GM23338 (cell line): ENCODE measurements around the gene FRMD3. TPM values are rescaled to one million over a fixed set of nuclear protein-coding genes. Genes with fewer than 3 reads are reported as not detected.

ENCODE experiments used
- ATAC-seq: fragments of 200-7000 bp; cut with Tn5 transposase; 3 replicates; pipeline ENCODE4 v1.9.1; 2020
- DNase-seq: peaks from one replicate; pipeline ENCODE4 v3.0.0-alpha.2; 2015; ENCODE audit warnings: low spot score
- H2AFZ ChIP-seq: fragments of 200-600 bp; sonication (generic); 2 replicates; pipeline ENCODE4 v1.8.0; 2016; ENCODE audit warnings: antibody characterized with exemption, mild to moderate bottlenecking, moderate library complexity
- H3F3A ChIP-seq: fragments of 200-600 bp; sonication (generic); replicated peaks from 2 replicates; pipeline ENCODE4 v1.8.0; 2017; ENCODE audit warnings: antibody characterized with exemption, mixed run types, low read depth
- H3K27ac ChIP-seq: fragments of 200-600 bp; sonication (generic); 2 replicates; pipeline ENCODE4 v1.6.1; 2016; ENCODE audit warnings: low read depth
- H3K27me3 ChIP-seq: fragments of 200-600 bp; sonication (generic); 2 replicates; pipeline ENCODE4 v1.8.0; 2016; ENCODE audit warnings: mild to moderate bottlenecking, mixed run types, moderate library complexity; ENCODE audit not compliant: insufficient read depth
- H3K36me3 ChIP-seq: fragments of 200-600 bp; sonication (generic); 2 replicates; pipeline ENCODE4 v1.8.0; 2016; ENCODE audit warnings: mild to moderate bottlenecking; ENCODE audit not compliant: insufficient read depth
- H3K4me1 ChIP-seq: fragments of 200-600 bp; sonication (generic); 2 replicates; pipeline ENCODE4 v1.8.0; 2016; ENCODE audit warnings: mild to moderate bottlenecking, moderate library complexity; ENCODE audit not compliant: insufficient read depth
- H3K4me2 ChIP-seq: fragments of 200-600 bp; sonication (generic); 2 replicates; pipeline ENCODE4 v1.7.1; 2017; ENCODE audit warnings: mixed run types
- H3K4me3 ChIP-seq: fragments of 200-600 bp; sonication (generic); 2 replicates; pipeline ENCODE4 v1.6.1; 2016; ENCODE audit warnings: mixed run types
- H3K79me2 ChIP-seq: fragments of 200-600 bp; sonication (generic); replicated peaks from 2 replicates; pipeline ENCODE4 v1.8.0; 2017; ENCODE audit warnings: mild to moderate bottlenecking; ENCODE audit not compliant: insufficient read depth
- H3K9me2 ChIP-seq: fragments of 200-600 bp; sonication (generic); 2 replicates; pipeline ENCODE4 v1.8.0; 2017; ENCODE audit not compliant: insufficient read depth
- H4K20me1 ChIP-seq: fragments of 200-600 bp; sonication (generic); replicated peaks from 2 replicates; pipeline ENCODE4 v1.8.0; 2017; ENCODE audit warnings: mild to moderate bottlenecking; ENCODE audit not compliant: insufficient read depth
- H3K27ac Mint-ChIP-seq: 2 replicates; pipeline ENCODE4 v1.8.0; 2020; ENCODE audit warnings: inconsistent platforms, mild to moderate bottlenecking, moderate library complexity, mixed read lengths
- H3K27me3 Mint-ChIP-seq: 3 replicates; pipeline ENCODE4 v1.8.0; 2022; ENCODE audit warnings: low read depth, mild to moderate bottlenecking, moderate library complexity, mixed read lengths, inconsistent platforms; ENCODE audit not compliant: insufficient read depth, poor library complexity
- H3K36me3 Mint-ChIP-seq: 3 replicates; pipeline ENCODE4 v1.8.0; 2021; ENCODE audit warnings: low read depth, mild to moderate bottlenecking, inconsistent platforms, moderate library complexity, mixed read lengths
- H3K4me1 Mint-ChIP-seq: 3 replicates; pipeline ENCODE4 v1.8.0; 2020; ENCODE audit warnings: mild to moderate bottlenecking, inconsistent platforms, mixed read lengths
- H3K4me3 Mint-ChIP-seq: 3 replicates; pipeline ENCODE4 v1.8.0; 2021; ENCODE audit warnings: moderate library complexity, mild to moderate bottlenecking, inconsistent platforms, mixed read lengths
- H3K9me3 Mint-ChIP-seq: 3 replicates; pipeline ENCODE4 v1.8.0; 2020; ENCODE audit warnings: moderate library complexity, mild to moderate bottlenecking, inconsistent platforms, mixed read lengths
- CREB1 ChIP-seq: fragments of 250-450 bp; sonication (Bioruptor Pico); IDR thresholded peaks from 2 replicates; pipeline ENCODE4 v1.5.0; 2020; ENCODE audit warnings: low read depth, mild to moderate bottlenecking, moderate library complexity
- EZH2 ChIP-seq: fragments of 200-600 bp; sonication (generic); IDR thresholded peaks from one replicate; pipeline ENCODE4 v1.8.0; 2017; ENCODE audit warnings: antibody characterized with exemption, mild to moderate bottlenecking, low read depth; ENCODE audit not compliant: unreplicated experiment
- JUNB ChIP-seq: IDR thresholded peaks from one replicate; pipeline ENCODE4 v1.6.1; 2016; ENCODE audit warnings: antibody characterized with exemption; ENCODE audit not compliant: unreplicated experiment
- STAT1 ChIP-seq: IDR thresholded peaks from one replicate; pipeline ENCODE4 v1.6.1; 2016; ENCODE audit warnings: antibody characterized with exemption; ENCODE audit not compliant: unreplicated experiment
- ZNF114 ChIP-seq: fragments of 250-450 bp; sonication (Bioruptor Pico); IDR thresholded peaks from 2 replicates; pipeline ENCODE4 v1.5.0; 2020; ENCODE audit warnings: mild to moderate bottlenecking, moderate library complexity
- polyA plus RNA-seq: library from polyadenylated mRNA; unstranded; fragments of >200 nt; fragmentation: Nextera tagmentation; extraction: Ambion mirVana; gene quantifications from 2 replicates; pipeline ENCODE4 v1.2.1, GENCODE V29; 2016
- total RNA-seq: library from RNA; depleted of rRNA; stranded (reverse); fragments of >200 nt; shearing (Covaris generic); gene quantifications from 2 replicates; pipeline ENCODE4 v1.2.3, GENCODE V29; 2014
- TF ChIP-seq, protein P1 (sequence below): fragments of 250-450 bp; sonication (Bioruptor Pico); IDR thresholded peaks from 2 replicates; pipeline ENCODE4 v1.5.0; 2020; ENCODE audit warnings: mild to moderate bottlenecking, moderate library complexity
- TF ChIP-seq, protein P2 (sequence below): IDR thresholded peaks from 2 replicates; pipeline ENCODE4 v1.6.1; 2016; ENCODE audit warnings: antibody characterized with exemption

The FRMD3 gene
- total and polyA plus RNA-seq, 2 experiments from 2014 or later = 0.47 to 1.2 TPM

DNA sequence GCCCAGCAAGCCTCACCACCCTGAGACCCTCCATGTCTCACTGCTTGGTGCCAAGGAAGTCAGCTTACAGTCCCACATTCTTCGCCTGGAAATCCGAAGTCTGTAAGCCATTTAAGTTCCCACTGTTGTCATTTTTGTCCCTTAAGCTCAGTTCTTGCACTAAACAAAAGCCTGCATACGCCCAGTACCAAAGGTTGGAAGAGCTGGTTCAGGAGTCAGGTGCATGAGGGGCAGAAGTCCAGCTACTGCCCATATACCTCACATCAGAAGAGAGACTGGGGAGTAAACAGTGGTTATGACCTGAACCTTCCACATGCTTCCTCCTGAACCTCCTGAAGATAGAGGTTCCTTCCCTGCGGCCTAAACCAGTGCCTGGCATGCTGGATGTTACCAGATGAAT lies 146.0 kb downstream of the FRMD3 start (continued):
- TF ChIP-seq, protein P1, sequence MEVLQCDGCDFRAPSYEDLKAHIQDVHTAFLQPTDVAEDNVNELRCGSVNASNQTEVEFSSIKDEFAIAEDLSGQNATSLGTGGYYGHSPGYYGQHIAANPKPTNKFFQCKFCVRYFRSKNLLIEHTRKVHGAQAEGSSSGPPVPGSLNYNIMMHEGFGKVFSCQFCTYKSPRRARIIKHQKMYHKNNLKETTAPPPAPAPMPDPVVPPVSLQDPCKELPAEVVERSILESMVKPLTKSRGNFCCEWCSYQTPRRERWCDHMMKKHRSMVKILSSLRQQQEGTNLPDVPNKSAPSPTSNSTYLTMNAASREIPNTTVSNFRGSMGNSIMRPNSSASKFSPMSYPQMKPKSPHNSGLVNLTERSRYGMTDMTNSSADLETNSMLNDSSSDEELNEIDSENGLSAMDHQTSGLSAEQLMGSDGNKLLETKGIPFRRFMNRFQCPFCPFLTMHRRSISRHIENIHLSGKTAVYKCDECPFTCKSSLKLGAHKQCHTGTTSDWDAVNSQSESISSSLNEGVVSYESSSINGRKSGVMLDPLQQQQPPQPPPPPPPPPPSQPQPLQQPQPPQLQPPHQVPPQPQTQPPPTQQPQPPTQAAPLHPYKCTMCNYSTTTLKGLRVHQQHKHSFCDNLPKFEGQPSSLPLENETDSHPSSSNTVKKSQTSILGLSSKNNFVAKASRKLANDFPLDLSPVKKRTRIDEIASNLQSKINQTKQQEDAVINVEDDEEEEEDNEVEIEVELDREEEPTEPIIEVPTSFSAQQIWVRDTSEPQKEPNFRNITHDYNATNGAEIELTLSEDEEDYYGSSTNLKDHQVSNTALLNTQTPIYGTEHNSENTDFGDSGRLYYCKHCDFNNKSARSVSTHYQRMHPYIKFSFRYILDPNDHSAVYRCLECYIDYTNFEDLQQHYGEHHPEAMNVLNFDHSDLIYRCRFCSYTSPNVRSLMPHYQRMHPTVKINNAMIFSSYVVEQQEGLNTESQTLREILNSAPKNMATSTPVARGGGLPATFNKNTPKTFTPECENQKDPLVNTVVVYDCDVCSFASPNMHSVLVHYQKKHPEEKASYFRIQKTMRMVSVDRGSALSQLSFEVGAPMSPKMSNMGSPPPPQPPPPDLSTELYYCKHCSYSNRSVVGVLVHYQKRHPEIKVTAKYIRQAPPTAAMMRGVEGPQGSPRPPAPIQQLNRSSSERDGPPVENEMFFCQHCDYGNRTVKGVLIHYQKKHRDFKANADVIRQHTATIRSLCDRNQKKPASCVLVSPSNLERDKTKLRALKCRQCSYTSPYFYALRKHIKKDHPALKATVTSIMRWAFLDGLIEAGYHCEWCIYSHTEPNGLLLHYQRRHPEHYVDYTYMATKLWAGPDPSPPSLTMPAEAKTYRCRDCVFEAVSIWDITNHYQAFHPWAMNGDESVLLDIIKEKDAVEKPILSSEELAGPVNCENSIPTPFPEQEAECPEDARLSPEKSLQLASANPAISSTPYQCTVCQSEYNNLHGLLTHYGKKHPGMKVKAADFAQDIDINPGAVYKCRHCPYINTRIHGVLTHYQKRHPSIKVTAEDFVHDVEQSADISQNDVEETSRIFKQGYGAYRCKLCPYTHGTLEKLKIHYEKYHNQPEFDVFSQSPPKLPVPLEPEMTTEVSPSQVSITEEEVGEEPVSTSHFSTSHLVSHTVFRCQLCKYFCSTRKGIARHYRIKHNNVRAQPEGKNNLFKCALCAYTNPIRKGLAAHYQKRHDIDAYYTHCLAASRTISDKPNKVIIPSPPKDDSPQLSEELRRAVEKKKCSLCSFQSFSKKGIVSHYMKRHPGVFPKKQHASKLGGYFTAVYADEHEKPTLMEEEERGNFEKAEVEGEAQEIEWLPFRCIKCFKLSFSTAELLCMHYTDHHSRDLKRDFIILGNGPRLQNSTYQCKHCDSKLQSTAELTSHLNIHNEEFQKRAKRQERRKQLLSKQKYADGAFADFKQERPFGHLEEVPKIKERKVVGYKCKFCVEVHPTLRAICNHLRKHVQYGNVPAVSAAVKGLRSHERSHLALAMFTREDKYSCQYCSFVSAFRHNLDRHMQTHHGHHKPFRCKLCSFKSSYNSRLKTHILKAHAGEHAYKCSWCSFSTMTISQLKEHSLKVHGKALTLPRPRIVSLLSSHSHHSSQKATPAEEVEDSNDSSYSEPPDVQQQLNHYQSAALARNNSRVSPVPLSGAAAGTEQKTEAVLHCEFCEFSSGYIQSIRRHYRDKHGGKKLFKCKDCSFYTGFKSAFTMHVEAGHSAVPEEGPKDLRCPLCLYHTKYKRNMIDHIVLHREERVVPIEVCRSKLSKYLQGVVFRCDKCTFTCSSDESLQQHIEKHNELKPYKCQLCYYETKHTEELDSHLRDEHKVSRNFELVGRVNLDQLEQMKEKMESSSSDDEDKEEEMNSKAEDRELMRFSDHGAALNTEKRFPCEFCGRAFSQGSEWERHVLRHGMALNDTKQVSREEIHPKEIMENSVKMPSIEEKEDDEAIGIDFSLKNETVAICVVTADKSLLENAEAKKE (CRISPR knock-in tag) = no peak
- TF ChIP-seq ZNF114 (CRISPR knock-in tag) = no peak
- no peak for TF ChIP-seq EZH2
- TF ChIP-seq JUNB = no peak

DNA sequence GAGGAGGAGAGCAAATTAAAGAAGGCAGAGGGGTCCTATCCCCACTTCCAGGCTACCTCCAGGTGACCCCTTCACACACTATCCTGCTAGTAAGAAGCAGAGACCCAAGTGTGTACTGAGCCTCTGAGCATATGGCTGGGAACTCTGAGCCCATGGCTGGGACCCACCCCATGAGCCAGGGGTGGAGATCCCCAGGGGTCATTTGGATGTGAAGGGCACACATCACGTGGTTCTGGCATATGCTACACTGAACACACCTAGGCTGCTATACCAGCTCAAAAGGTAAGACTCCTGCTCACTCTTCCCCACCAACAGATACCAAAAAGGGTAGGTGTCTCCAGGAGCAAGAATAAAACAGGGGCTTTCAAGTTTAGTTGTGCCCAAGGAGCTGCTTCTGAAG lies 149.9 kb downstream of the FRMD3 start:
- Histone ChIP-seq H3F3A (no peaks in the 10 kb centered on the region), H3K79me2 (no peaks in the 10 kb centered on the region), H4K20me1 (no peaks in the 10 kb centered on the region; the same call in 1 of the 2 replicates), H3K4me1 (no peaks in the 10 kb centered on the region), H3K36me3 (no peaks in the 10 kb centered on the region), H3K27ac (no peak overlapping the region), H3K4me2 (no peak overlapping the region), H3K9me2 (no peaks in the 10 kb centered on the region), H3K4me3 (no peak overlapping the region), H2AFZ (no peak overlapping the region), H3K27me3 (no peaks in the 10 kb centered on the region)
- ATAC-seq (no peak), DNase-seq (no peak)
- H3K27me3 Mint-ChIP-seq = peaks cover 4% of the 10 kb centered on the region
- H3K36me3 Mint-ChIP-seq = no peaks in the 10 kb centered on the region
- no peaks in the 10 kb centered on the region for H3K4me1 Mint-ChIP-seq
- no peak overlapping the region for H3K27ac Mint-ChIP-seq
- H3K9me3 Mint-ChIP-seq = peaks cover 6% of the 10 kb centered on the region; the same call in 2 of the 3 replicates
- H3K4me3 Mint-ChIP-seq = no peak overlapping the region
- TF ChIP-seq STAT1 (no peak), JUNB (no peak), ZNF114 (CRISPR knock-in tag) (no peak), CREB1 (CRISPR knock-in tag) (no peak)
- TF ChIP-seq, protein P1 (CRISPR knock-in tag) = no peak
- TF ChIP-seq, protein P2, sequence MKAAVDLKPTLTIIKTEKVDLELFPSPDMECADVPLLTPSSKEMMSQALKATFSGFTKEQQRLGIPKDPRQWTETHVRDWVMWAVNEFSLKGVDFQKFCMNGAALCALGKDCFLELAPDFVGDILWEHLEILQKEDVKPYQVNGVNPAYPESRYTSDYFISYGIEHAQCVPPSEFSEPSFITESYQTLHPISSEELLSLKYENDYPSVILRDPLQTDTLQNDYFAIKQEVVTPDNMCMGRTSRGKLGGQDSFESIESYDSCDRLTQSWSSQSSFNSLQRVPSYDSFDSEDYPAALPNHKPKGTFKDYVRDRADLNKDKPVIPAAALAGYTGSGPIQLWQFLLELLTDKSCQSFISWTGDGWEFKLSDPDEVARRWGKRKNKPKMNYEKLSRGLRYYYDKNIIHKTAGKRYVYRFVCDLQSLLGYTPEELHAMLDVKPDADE = no peak
